RWPE1 (cell line): Measurements from ENCODE around the gene PRR36.

Experiments used
- CTCF ChIA-PET: fragments of 350-600 bp; sonication (Branson Sonifier 250); formaldehyde crosslinking; extraction: SDS; loops from one replicate; lab custom pipeline; 2021; lab: Yijun Ruan, JAX
- POLR2A ChIA-PET: fragments of 400-600 bp; formaldehyde crosslinking; extraction: SDS; loops from one replicate; lab custom pipeline; 2020; ENCODE audit warnings: antibody characterized with exemption; ENCODE audit not compliant: low non-redundant PET; lab: Yijun Ruan, JAX
- DNase-seq: peaks from one replicate; pipeline ENCODE4 v3.0.0; 2012; ENCODE audit warnings: low spot score
- H3K27ac ChIP-seq: fragments of 450-650 bp; 2 replicates; pipeline ENCODE4 v1.5.1; 2017
- TF ChIP-seq, protein P1 (sequence below): fragments of 450-650 bp; conservative IDR thresholded peaks from 2 replicates; pipeline ENCODE4 v1.5.1; 2017; ENCODE audit warnings: low read depth, mild to moderate bottlenecking

PRR36 gene

DNA sequence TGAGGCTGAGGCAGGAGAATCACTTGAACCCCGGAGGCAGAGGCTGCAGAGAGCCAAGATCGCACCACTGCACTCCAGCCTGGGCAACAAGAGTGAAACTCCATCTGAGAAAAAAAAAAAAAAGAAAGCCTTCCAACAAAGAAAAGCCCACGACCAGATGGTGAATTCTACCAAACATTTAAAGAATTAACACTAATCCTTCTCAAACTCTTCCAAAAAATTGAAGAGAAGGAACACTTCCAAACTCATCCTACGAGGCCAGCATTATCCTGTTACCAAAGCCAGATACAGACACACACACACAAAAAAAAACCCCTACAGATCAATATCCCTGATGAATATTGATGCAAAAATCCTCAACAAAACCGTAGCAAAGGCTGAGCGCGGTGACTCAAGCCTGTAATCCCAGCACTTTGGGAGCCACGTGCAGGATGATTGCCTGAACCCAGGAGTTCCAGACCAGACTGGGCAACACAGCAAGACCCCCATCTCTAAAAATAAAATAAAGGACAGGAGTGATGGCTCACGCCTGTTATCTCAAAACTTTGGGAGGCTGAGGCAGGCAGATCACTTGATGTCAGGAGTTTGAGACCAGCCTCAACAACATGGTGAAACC, 50.4 kb downstream of the PRR36 start:
- H3K27ac ChIP-seq = no peak overlapping the region
- TF ChIP-seq, protein P1, sequence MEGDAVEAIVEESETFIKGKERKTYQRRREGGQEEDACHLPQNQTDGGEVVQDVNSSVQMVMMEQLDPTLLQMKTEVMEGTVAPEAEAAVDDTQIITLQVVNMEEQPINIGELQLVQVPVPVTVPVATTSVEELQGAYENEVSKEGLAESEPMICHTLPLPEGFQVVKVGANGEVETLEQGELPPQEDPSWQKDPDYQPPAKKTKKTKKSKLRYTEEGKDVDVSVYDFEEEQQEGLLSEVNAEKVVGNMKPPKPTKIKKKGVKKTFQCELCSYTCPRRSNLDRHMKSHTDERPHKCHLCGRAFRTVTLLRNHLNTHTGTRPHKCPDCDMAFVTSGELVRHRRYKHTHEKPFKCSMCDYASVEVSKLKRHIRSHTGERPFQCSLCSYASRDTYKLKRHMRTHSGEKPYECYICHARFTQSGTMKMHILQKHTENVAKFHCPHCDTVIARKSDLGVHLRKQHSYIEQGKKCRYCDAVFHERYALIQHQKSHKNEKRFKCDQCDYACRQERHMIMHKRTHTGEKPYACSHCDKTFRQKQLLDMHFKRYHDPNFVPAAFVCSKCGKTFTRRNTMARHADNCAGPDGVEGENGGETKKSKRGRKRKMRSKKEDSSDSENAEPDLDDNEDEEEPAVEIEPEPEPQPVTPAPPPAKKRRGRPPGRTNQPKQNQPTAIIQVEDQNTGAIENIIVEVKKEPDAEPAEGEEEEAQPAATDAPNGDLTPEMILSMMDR = no peak
- no peak for DNase-seq
- POLR2A ChIA-PET = no interaction called here
- CTCF ChIA-PET = interaction anchor here (0.6 kb wide), 1 partner anchor 50 kb away, joined by 5 read pairs; no protein-coding TSS in a partner anchor

DNA sequence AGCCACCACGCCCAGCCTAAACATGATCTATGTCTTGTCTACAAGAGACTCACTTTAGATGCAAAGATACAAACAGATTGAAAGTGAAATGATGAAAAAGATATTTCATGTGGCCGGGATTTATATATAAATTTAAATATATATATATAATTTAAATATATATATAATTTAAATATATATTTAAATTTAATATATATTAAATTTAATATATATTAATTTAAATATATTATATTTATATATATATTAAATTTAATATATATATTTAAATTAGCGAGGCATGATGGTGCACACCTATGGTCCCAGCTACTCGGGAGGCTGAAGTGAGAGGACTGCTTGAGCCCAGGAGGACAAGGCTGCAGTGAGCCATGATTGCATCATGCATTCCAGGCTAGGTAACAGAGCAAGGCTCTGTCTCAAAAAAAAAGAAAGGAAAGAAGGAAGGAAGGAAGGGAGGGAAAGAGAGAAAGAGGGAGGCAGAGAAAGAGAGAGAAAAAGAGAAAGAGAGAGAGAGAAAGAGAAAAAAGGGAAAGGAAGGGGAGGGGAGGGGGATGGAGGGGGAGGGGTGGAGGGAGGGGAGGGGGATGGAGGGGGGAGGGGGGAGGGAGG, 51.2 kb downstream of the PRR36 start:
- DNase-seq = no peak
- no peak overlapping the region for H3K27ac ChIP-seq
- TF ChIP-seq, protein P1 = no peak
- ChIA-PET CTCF (no interaction called here), POLR2A (no interaction called here)

DNA sequence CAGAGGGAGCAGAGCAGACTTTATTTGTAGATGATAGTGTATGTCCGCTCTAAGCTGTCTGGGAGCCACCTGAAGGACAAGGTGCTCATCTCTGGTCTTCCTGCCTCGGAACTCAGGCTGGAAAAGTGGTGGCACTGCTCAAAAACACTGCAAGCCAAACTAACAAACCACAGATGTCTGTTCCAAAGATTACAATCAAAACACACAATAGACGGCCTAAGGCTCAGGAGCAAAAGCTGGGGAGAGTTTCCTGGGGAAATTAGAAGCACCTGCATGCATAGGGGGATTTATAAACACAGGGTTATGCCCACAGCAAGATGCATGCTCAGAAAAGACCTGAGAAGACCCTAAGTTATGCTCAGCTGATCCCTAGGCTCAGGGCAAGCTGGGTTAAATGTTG, 53.6 kb downstream of the PRR36 start:
- CTCF ChIA-PET = no interaction called here
- no peak overlapping the region for H3K27ac ChIP-seq
- DNase-seq = no peak

DNA sequence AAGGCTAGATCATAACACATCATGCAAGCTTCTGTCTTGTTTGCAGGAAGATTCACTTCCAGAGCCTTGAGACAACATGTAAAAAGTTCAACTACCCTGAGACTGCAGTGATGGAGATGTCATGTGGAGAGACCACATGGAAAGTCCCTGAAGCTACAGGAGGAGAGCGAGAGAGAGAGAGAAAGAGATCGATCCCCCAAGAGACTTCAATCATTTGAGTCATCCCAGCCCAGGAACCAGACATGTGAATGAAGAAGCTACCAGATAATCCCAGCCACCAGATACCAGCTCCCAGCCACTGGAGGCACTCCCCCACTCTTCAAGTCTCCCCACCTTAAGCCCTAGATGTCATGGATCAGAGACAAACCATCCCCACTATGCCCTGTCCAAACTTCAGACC, 54.9 kb downstream of the PRR36 start:
- POLR2A ChIA-PET = interaction anchor here (0.6 kb wide), 1 partner anchor 11 kb away, joined by 3 read pairs; no protein-coding TSS in a partner anchor
- CTCF ChIA-PET = interaction anchor here (0.6 to 1.2 kb wide), 2 partner anchors 20 to 34 kb away, joined by 3 read pairs; no protein-coding TSS in a partner anchor

More for the DNA sequence above, 53.6 kb downstream of the PRR36 start:
- TF ChIP-seq, protein P1 = no peak
- POLR2A ChIA-PET = interaction anchor here (0.6 kb wide), 2 partner anchors 202 to 685 kb away, joined by 4 to 18 read pairs; no protein-coding TSS in a partner anchor

DNA sequence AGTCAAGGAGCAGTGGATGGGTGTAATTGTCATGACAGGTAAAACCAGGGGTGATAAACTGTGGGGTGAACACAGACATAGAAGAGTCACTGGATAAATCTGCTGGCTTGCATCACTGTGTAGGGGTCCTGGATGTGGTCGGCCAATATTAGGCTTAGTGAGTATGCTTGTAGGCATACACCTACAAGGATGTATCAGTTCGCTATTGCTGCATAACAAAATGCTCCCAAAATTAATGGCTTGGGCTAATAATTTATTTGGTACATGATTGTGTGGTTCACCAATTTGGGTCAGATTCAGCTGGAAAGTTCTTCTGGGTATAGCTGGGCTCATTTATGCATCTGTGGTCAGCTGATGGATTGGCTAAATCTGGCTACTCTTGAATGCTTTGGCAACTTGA, 55.4 kb downstream of the PRR36 start:
- CTCF ChIA-PET = interaction anchor here (0.6 kb wide), 1 partner anchor 35 kb away, joined by 3 read pairs; no protein-coding TSS in a partner anchor

More for the DNA sequence above, 54.9 kb downstream of the PRR36 start:
- H3K27ac ChIP-seq = no peak overlapping the region
- DNase-seq = no peak
- TF ChIP-seq, protein P1 = no peak

More for the DNA sequence above, 55.4 kb downstream of the PRR36 start:
- H3K27ac ChIP-seq = no peak overlapping the region
- DNase-seq = no peak
- TF ChIP-seq, protein P1 = no peak
- POLR2A ChIA-PET = no interaction called here
